ENCODE data around the gene SC5D.

Gene SC5D

DNA sequence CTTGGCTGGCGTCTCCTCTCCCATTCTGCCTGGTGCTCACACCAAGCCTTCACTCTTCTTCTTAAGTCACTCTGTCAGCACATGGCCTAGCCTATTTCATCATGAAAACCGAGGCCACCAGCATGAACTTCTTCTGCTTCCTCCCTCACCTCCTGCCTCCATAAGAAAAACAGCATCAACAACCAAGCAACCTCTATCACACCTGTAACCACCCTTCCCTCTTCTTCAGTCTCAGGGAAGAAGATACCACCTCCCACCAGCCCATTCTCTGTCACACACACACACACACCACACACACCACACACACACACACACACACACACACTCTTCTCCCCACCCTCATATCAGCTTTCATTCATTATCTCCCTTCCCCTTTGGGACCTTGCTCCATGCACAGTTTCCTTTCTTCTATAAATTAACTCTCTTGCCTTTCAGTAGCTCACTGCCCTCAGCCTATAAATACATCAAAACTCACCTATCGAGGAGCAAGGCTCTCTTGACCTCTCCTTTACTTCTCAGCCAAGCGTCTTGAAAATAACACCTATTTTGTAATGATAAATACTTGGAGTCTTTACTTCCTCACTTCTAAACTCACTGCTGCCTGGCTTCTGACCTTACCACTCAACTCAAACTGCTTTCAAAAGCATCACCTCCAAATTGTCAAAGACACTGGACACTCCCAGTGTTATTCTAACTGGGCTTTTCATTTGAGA, 36.6 kb downstream of the SC5D start:
- no peak for DNase-seq (ENCODE audit: low spot score)

DNA sequence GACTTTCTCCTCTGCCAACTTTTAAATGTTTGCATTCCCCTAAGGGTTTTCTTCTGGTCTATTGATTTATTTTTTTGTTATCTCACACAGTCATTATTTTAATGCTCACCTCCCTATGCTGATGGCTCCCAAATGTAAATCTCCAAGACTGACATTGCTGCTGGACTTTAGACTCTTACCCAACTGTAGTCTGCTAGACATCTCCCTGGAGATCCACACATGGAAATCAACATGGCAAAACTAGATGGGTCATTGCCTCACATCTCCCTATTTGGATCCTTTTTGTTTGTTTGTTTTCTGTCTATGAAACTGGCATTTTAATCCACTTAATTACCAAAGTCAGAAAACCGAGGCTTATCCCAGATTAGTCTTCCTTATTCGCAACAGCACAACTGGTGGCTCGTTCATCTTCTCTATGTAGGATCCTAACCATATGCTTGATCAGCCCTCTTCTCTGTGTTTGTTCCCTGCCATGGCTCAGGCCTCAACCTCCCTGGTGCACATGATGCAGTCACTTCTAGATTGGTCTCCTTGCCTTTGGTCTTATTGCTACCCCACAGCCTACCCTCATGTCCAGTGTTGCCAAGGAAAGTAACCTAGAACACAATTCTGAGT, 37.3 kb downstream of the SC5D start:
- no peak for DNase-seq (ENCODE audit: low spot score)

DNA sequence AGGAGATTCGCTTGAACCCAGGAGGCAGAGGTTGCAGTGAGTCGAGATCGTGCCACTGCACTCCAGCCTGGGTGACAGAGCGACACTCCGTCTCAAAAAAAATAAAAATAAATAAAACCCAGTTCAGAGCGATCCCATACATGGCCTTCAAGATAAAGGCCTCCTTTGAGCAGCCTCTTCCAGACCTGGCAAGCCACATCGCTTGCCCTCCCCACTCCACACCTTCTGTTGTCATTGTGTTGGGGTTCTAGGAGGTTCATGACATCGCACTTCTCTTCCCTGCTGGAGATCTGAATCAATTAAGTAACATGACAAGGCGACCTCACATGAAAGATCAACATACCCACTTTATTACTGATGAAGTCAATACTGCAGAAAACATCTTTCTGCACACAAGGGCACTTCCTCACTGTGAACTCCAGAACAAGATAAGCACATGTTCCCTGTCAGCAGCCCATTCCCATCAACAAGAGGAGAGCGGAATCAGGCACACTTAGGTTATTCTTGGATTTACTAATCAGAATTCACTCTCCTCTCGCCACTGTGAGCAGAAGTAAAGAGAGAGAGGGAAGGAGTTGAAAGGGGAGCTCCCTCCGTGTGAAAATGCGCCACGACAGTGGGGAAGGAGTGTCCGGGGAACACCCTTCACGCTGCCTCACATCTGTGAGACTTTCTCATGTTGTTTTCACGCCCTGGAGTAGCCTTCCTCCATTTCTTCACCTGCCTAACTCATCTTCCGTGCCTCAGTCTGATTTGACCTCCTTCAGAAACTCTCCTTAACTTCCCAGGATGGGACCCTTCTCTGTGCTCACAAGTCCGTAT, 38.3 kb downstream of the SC5D start:
- no peak for DNase-seq (ENCODE audit: low spot score)

DNA sequence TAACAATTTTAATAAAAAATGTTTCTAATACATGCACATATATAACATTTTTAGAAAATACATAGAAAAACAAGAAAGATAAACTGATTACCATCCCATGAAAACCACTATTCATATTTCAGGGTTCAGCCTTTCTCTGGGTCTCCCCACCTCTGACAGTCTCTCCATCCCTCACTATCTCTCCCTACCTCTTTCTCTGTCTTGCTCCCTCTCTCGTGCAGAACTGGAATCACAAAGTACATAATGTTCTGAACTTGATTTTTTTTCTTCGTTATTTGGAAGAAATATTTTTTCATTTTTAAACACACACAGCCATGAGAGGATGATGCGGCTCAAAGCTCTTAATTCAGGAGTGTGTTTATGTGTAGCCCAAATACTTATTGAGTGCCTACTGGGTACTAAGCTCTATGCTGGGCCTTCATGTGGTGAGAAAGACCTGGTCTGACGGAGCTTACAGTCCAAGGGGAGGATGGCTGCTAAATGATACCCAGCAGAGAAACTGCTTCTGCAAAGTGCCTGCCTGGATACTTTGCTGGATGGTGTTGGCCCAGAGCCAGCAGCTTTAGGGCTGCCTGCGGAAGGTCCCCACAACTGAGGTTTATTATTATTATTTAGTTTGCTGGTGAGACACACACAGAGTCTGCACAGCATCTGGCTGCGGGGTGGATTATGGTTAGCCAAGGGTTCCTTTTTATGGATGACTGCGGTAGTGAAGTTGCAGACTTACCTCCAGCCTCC, 42.6 kb downstream of the SC5D start:
- no peak for DNase-seq (ENCODE audit: low spot score)

DNA sequence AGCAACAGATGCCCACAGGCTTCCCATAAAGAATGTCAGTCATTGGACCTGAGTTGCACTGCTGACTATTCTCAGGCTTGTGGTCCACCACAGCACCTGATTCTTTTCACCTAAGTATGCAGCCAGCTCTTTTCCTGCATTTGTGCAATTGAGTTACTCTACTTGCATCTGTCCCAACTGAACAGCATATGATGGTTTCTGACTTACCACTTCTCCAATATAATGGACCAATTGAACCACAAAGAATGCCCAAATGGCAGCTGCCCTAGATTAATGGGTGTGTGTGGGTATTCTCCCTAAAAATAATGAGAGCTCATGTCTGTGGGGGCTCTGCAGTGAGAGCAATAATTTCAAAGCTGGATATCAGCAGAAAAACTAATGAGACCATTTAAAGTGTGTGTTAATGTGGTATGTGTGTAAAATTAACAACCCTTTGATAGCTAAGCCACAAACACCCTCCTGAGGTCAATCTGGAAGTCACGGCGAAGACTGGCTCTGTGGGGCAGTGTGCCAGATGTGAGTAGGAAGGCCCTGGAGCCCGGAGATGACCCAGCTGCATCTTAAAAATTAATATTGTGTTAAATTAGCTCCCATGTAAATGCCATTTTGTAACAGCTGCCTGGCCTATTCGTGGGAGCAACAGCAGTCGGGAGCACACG, 43.8 kb downstream of the SC5D start:
- DNase-seq (ENCODE audit: low spot score), result no peak

DNA sequence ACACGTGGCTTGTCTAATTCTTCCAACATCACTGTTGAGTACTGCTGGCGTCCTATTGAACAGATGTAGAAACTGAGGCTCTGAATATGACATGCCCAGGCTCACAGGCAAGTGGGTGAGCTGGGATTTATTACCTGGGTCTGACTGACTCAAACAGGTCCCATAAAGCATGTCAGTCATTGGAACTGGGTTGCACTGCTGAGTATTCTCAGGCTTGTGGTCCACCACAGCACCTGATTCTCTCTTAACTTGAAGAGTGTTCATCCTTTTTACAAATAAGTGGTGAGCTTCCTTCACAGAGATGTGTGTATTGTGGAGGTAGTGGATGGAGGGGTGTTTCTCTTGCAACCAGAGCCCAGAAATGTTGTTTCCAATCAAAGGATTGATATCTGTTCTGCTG, 44.5 kb downstream of the SC5D start:
- no peak for DNase-seq (ENCODE audit: low spot score)

DNA sequence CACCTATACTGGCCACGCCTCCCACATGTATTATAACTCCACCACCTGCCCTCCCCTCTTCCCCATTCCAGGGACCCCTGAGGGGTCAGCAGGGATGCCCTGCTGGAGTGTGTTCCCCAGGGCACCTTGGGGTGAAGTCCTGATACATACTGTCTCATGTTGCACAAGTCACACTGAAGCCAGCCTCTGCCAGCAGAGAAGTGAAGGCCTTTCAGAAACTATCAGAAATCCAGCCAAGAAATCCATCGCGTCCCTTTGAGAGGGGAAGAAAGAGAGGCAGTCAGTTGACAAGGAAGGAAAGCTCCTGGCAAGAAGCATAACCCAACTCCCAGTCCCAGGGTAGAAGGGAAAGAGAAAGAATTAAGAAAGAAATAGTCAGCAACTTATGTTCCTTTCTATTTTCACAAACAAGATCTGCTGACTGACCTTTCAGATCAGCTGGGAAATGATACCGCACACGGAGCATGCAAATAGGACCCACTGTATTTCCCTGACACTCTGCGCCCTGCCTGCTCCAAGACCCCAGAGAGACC, 45.2 kb downstream of the SC5D start:
- DNase-seq (ENCODE audit: low spot score), result no peak

DNA sequence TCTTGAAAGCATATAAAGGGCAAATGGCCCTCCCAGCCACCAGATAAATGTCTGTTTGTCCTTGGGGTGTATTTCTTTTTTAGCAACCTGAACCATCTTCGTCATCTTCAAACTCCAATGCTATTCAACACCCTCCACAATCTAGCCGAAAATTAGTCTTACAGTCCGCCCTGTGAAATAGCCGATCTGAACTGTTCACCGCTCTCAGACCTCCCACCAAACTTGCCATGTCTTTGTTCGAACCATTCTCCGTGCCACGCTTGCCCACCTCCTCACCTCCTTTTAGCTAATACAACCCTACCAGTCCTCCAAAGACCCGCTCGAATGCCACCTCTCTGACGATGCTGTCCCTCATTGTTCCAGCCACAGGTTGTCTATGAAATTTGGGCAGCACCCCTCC, 46.0 kb downstream of the SC5D start:
- DNase-seq (ENCODE audit: low spot score), result no peak

DNA sequence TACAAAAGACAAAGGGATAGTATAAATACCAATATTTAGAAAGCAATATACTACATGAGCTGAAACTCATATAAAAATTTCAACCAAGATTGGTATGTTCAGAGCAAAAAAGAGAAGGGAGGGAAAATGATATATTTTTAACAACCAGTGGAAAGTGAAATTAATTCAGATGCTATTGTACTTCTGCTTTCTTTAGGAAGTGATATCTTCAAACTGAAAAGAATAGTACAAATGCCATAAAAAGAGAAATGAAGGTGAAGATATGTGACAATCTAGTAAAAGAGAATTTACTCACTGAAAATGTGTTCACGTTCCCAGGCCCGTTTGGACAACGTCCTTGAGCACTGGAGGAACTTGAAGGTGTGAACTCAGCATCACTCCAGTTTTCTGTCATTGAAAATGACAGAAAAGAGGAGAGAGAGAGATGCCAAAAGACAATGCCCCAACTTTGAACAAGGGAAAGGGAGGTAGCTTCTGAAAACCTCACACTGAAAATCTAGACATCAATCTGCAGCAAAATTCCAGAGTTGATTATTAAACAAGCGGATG, 47.5 kb downstream of the SC5D start:
- DNase-seq (ENCODE audit: low spot score), result no peak

DNA sequence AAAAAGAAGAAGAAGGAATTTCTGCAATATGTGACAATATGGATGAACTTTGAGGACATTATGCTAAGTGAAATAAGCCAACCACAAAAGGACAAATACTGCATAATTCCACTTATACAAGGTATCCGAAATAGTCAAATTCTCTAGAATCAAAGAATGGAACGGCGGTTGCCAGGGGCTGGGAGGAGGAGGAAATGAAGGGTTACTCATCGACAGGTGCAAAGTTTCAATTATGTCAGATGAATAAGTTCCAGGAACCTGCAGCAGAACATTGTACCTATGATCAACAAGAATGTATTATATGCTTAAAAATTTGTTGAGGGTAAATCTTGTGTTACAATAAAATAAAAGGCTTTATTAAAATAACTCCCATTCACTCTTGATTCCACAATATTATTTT, 49.0 kb downstream of the SC5D start:
- DNase-seq (ENCODE audit: low spot score), result no peak

DNA sequence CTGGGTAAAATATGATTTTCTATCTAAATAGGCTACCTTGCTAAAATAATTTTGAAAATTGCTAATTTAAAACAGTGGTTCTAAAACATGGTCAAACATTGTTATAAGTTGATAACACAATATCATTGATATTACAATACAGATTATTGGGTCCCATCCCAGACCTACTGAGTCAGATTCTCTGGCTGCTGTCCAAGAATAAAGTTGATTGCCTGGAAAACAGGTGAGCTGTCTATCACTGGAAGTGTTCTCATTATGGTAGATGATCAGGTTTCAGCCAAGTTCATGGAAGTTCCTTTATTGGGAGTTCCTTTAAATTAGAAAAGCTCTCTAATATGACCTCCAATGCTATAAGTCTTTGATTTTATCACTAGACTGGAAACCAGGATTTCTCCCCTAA, 52.3 kb downstream of the SC5D start:
- no peak for DNase-seq (ENCODE audit: low spot score)

DNA sequence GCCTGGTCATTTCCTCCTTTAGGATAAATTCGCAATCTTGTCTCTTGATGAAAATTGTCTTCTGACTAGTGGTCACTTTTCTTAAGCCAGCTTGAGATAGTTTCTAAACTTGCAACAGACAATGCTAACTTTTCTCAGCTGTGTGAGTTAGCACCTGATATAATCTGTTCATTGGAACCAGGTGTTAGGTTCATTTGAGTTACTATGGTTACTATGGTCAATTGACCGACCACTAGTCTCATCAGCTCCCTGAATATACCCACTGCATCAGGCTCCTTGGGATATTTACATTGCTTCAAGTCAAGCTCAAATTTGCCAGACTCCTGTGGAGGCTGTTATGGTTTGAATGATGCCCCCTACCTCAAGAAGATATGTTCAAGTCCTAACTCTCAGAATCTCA, 54.5 kb downstream of the SC5D start:
- DNase-seq (ENCODE audit: low spot score), result no peak

GRCh38 chr11:121347813-121348212, 55.2 kb downstream of the SC5D start:
- no peak for DNase-seq (ENCODE audit: low spot score)

- DNase-seq (ENCODE audit: low spot score), result no peak
Measured at GRCh38 chr11:121348220-121348875, 55.8 kb downstream of the SC5D start.

DNA sequence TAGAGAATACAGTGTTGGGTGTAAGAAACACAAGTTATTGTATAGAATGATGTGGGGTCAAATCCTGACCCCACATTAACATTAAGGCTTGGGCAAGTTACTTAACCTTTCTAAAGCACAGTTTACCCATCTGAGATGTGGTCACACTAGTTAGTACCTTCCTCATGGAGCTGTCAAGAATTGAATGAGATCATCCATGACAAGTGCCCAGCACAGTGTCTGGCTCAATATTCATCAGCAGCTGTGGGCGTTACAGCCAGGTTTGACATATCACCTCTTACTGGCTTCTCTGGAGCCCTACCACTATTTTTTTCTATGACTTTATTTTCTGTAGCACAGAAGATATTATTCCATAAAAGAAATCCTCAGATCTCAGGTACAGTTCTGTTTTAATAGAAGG, 57.2 kb downstream of the SC5D start:
- no peak for DNase-seq (ENCODE audit: low spot score)

- no peak for DNase-seq (ENCODE audit: low spot score)
Measured at GRCh38 chr11:121350314-121351082, 57.9 kb downstream of the SC5D start.

GRCh38 chr11:121351083-121351630, 58.6 kb downstream of the SC5D start:
- no peak for DNase-seq (ENCODE audit: low spot score)

DNA sequence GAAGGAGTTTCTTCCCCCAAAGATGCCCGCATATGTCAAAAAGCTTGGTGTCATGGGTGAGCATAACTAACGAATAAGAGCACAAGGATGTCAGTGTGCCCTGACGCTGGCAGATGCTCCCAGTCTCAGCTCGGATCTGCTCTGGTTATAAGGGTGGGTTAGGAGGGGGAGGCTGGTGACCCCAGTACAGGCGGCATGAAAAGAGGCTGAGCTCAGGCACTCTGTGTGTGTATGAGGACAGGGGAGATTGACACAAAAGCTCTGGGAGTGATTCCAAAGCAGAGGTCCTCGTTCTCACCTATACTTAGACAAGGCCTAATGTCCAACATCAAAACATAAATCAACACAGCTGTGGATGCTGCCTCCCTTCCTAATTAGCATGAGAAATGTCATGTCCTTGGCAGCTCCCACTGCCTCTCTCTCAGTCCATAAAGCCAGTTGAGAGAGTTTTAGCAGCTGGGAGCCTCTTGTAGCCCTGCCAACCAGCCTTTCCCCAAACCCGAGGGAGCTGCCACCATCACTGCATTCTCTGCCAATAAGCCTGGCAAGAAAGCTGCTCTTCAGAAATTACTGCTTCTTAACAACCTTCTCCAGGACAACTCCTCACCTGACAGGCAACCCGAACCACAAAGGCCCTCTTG, 59.8 kb downstream of the SC5D start:
- no peak for DNase-seq (ENCODE audit: low spot score)

DNA sequence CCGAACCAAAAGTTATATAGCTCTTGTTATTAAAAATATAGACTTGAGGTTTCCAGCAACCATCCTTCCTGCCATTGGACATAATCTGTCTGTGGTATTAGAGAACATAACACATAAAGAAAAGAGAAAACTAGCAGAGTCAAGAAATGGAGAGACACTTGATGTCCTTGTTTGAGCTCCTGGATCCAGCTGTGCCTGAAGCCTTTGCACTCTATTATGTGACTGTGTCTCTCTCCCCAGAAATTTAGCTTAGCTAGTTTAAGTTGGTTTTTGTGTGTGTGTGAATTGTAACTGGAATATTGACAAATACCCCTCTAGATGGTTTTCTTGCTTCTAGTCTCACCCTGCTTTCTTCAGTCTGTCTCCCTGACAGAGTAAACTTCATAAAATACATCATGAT, 61.6 kb downstream of the SC5D start:
- DNase-seq (ENCODE audit: low spot score), result no peak
